ENCODE data around the gene KBTBD3.

The KBTBD3 gene, protein sequence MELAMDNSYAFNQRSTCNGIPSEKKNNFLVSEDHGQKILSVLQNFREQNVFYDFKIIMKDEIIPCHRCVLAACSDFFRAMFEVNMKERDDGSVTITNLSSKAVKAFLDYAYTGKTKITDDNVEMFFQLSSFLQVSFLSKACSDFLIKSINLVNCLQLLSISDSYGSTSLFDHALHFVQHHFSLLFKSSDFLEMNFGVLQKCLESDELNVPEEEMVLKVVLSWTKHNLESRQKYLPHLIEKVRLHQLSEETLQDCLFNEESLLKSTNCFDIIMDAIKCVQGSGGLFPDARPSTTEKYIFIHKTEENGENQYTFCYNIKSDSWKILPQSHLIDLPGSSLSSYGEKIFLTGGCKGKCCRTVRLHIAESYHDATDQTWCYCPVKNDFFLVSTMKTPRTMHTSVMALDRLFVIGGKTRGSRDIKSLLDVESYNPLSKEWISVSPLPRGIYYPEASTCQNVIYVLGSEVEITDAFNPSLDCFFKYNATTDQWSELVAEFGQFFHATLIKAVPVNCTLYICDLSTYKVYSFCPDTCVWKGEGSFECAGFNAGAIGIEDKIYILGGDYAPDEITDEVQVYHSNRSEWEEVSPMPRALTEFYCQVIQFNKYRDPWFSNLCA

GRCh38 chr11:106076919-106077608 is at the start of gene KBTBD3:
Gene KBTBD3, minus strand, starts transcription at chr11:106077347. Its CDS starts 18,250 bp downstream, at chr11:106059097.
- DNase-seq, result peak; percentile 98

DNA sequence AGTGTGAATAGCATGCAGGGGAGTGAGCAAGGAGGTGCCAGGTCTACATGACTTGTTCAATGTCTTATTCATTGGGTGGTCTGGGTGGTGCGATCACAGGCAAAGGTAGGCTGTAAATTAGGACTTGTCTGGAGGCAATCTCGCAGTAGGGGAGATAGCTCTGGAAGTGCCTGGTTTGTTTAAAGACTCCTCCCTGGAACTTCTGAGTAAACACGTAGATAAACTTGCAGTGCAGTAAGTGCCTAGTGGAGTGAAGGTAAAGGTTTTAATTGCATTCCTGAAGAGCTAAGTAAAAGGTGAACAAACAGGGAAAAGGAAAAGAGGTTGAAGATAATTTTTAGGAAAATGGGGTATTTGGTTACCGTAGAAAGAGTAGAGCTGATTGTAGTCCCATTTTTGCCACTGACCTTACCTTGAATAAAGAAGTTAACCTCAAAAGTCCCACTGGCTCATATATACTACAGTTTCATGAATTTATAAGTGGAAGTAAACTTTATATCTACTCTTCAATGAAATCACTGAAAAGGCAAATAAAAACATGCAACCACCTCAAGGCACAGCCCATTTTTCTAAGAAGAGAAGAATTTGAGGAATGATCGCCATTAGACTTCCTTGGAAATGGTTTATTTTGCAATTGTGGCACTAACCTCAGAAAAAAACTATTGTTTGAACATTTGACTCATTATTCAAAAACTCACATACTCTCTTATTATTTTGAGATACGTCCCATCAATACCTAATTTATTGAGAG is 44.6 kb upstream of the KBTBD3 start:
- DNase-seq, result no peak

DNA sequence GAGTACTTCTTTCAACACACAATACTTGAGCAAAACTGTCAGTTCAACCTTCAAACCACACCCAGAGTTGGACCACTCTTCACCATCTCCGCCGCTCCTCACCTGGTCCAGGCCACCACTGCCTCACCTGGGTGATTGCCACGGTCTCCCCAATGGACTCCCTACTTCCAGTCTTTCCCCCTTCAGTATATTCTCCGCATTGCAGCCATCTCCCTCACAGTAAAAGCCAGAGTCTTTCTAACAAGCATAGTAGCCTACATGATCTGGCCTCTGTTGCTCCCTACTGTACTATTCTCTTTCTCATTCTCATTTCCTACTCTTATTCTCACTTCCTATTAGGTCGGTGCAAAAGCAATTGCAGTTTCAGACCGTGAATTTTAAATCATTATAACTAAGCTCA is 28.8 kb upstream of the KBTBD3 start:
- no peak for DNase-seq

- DNase-seq, result no peak
These were observed 24.7 kb upstream of the KBTBD3 start for GRCh38 chr11:106101819-106102218.

- no peak for DNase-seq
These were observed 24.2 kb upstream of the KBTBD3 start for GRCh38 chr11:106101370-106101769.

DNA sequence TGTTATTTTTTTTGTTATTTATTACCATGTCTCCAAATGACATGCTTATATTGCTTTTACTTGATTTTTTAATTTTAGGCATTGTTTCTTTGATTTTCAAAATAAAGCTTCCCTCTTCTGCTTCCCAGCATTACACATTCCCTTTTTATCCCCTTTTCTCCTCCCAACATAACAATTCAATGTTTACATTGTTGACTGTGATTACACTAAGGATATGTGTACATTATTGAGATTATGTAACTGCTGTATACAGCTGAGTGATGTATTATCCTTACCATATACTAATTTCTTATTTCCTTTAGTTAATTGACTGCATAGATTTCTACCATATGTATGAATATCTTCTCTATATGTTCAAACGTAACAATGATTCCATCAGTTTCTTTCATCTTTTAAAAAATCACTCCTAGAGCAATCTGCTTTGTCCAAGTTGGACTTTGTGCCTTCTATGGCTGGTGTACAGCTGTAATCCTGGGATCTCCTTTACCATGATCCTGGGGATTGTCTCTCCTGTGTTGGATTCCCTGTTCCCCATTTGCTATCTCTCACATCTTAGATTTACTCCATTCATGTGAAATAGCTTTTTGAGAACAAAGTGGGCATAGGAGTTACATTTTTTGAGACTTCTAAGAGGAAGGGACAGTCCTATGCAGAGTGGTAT is 21.9 kb upstream of the KBTBD3 start:
- no peak for DNase-seq

- DNase-seq, result no peak
These were observed 15.3 kb upstream of the KBTBD3 start for GRCh38 chr11:106092446-106092845.

DNA sequence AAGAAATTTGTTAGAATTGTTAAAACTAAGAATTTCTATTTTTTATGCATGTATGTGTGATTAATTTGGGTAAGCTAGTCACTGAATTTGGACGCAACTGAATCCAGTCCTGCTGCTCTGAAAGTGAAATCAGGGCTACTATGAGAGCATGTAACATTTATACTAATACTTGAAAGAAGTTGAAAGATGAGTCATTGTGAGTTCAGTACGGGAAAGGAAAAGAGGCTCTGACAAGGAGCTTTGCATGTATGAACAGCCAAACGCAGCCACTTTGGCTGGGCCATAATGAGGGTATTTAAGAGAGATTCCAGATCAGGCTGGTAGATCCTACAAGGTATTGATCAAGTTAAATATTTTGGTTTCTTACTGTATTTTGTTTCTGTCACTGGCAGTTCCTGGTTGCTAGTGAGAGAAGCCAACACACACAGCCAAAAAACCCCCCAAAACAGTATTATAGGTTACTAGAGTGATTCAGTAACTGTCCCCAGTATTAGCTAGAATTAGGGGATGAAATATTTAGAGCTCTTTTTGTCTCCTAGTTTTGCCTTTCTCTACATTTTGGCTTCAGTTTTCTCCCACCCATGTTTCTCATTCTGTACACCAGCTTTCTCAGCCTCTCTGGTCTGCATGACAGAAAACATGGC is 14.5 kb upstream of the KBTBD3 start:
- no peak for DNase-seq

DNA sequence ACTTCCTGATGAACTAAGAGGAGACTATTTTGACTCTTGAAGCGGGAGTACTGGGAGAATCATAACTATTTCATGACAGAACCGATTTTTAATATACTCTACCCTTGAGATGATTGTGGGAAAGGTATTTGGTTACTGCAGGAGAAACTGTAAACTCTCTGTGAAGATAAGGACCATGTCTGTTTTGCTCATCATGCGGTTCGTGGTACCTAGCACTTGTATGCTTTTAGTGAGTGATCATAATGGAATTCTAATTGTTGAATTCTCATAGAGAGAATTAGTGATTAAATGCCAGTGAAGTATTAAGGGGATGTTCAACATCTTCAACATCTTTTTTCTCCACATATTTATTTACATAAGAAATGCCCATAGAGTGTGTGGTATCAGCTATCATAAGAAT is 11.7 kb upstream of the KBTBD3 start:
- DNase-seq, result no peak

GRCh38 chr11:106087815-106088435 is 10.8 kb upstream of the KBTBD3 start:
- DNase-seq, result no peak

DNA sequence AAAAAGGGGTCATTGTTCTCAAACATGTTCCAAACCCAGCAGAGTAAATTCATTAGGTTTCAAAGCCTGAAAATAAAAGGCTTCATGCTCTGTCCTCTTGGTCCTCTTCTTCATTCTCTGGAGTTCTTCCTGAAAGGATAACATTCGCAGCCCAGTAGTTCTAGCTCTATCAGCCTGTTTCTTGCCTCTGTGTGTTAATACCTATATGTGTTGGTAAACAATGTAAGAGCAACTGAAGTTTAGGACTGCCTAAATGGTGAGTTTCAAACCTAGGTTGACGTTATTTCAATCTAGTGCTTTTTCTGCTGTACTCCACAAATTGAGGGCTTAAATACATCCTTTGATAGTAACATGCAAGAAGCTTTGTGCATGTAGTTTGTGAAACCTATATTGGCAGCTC is 9.7 kb upstream of the KBTBD3 start:
- no peak for DNase-seq

DNA sequence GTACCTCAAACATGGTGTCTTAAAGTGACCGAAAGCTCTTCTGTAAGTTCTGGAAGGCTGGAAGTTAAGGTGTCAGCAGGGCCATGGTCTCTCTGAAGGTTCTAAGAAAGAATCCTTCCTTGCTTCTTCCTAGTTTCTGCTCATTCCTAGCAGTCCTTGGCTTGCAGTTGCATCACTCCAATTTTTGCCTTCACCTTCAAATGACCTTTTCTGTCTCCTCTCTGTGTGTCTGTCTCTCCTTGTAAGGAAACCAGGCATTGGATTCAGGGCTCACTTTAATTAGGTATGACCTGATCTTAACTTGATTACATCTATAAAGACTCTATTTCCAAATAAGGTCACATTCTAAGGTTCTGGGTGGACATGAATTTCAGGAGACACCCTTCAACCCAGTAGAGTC is 9.0 kb upstream of the KBTBD3 start:
- DNase-seq, result no peak

- DNase-seq, result no peak
These were observed 4.9 kb upstream of the KBTBD3 start for GRCh38 chr11:106082096-106082495.

GRCh38 chr11:106077609-106078455 is 685 bp upstream of the KBTBD3 start, which contains the start of gene AASDHPPT:
Gene AASDHPPT, plus strand, starts transcription at chr11:106077662. Its CDS starts 49 bp downstream, at chr11:106077711.
- DNase-seq, result peak; percentile 14

DNA sequence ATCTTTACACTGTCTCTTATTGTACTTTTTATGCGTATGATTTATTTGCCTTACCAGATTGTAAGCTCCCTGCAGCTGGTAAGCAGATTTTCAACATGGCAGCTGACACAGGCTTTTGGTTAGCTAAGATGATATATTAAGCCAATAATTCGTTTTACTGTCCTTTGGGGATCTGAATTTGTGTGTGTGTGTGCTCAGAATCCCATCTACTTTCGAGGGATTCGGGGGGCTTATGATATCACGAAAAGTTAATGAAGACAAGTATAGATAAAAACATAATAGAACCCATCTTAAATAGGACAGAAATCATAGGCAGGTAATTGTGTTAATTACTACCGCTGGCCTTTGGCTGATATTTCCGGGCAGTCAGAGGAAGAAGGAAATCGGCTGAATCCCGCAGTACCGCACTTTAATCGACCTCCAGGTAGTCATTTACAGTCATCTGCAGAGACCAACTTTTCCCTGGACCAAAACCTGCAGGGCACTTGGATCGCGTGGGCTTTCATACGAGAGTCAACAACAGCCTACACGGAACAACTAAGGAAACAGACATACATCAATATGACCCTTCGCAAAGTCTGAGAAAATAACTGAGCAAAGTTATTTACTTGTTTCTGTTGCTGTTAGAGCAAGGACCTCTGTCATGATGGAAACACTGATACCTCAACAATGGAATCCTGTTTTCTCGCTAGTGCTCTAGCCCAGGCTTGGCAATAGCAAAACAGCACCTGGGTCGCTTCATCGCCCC is 802 bp downstream of the KBTBD3 start:
- no peak for DNase-seq

DNA sequence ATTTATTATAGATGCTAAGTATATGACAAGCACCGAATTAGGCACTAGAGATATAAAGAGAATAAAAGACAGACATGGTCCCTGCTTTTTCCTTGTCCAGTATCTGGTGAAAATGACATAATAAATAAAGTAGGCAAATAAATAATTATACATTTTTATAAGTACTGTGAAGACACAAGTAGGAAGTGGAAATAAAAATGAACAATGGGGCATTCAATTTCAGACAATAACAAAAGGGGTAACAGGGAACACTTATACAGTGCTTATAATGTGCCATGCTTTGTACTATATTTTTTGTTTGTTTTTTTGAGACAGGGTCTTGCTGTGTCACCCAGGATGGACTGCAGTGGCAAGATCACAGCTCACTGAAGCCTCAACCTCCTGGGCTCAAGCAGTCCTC is 4.3 kb downstream of the KBTBD3 start:
- no peak for DNase-seq

DNA sequence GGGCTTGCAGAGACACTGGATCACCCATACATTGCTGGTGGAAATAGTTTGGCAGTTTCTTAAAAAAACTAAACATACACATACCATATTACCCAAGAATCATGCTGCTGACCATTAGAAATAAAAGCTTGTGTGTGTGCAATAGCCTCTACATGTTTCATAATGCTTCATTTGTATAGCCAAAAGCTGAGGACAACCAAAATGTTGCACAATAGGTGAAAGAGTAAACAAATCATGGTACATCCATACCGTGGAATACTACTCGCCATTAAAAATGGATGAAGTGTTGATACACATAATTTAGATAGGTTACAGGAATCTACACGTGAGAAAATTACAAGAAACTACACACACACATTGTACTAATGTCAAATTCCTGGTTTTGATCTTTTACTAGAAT is 6.5 kb downstream of the KBTBD3 start:
- no peak for DNase-seq

DNA sequence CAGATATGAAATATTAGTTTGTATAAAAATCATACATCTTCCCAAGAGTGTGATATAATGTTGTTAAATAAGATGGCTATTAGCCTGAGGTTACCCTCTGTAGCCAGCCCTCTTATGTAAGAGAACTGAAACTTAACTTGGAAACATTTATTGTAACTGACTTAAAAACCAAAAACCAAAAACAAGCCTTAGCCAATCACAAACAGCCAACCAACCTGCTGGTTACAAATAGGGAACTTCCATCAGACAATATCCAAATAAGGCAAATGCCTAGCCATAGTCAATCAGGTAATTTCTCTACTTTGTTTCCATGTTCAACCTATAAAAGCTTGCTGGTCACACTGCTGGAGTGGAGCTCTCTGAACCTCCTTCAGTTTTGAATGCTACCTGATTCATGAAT is 14.1 kb downstream of the KBTBD3 start:
- no peak for DNase-seq

Measured in NCI-H1436 (cell line).